ENCODE data around the gene ATP5MC2.

DNA sequence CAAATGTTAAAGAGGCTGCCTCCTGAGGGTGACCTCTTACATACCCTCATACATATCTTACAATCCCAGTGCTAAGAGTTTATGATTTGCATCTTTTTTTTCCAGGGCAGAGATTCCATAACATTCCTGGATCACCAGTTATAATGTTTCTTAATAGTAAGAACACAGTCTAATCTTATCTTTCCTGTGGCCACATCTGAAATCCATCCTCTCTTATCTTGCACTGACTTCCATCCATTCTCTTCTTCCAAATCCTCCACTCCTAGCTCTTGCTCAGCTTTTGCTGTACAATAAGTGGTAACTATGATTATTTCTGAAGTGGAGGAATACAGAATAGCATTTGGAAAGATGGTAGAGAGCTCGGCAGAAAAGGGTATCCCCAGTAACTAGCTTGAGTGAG lies 45.1 kb upstream of the ATP5MC2 start:
- TF ChIP-seq, protein P1, sequence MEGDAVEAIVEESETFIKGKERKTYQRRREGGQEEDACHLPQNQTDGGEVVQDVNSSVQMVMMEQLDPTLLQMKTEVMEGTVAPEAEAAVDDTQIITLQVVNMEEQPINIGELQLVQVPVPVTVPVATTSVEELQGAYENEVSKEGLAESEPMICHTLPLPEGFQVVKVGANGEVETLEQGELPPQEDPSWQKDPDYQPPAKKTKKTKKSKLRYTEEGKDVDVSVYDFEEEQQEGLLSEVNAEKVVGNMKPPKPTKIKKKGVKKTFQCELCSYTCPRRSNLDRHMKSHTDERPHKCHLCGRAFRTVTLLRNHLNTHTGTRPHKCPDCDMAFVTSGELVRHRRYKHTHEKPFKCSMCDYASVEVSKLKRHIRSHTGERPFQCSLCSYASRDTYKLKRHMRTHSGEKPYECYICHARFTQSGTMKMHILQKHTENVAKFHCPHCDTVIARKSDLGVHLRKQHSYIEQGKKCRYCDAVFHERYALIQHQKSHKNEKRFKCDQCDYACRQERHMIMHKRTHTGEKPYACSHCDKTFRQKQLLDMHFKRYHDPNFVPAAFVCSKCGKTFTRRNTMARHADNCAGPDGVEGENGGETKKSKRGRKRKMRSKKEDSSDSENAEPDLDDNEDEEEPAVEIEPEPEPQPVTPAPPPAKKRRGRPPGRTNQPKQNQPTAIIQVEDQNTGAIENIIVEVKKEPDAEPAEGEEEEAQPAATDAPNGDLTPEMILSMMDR (IDR thresholded peaks at IDR 0.05; ENCODE audit: insufficient read depth, low read length, poor library complexity, severe bottlenecking): no peak
- TF ChIP-seq EZH2phosphoT487 (conservative IDR thresholded peaks at IDR 0.05; ENCODE audit: low read length): no peak

Measured in SU-DHL-6 (cell line).